ACHN (cell line): Measurements from ENCODE around the gene PTPRE.
"Not testable (repeated sequence)": the region's sequence is repeated elsewhere in the genome, so short reads cannot be mapped to it uniquely, and the experiment has no call there.

Experiments used
- DNase-seq: peaks from one replicate; pipeline ENCODE4 v3.0.0-alpha.2; 2015
- in situ Hi-C: cut with HindIII; loops from 2 replicates; pipeline ENCODE4 v1.10.0; 2017; ENCODE audit warnings: low sequenced_read_pairs, low pct_ligation_motif_present, low pct_unique_long_range_greater_than_20kb

PTPRE gene

DNA sequence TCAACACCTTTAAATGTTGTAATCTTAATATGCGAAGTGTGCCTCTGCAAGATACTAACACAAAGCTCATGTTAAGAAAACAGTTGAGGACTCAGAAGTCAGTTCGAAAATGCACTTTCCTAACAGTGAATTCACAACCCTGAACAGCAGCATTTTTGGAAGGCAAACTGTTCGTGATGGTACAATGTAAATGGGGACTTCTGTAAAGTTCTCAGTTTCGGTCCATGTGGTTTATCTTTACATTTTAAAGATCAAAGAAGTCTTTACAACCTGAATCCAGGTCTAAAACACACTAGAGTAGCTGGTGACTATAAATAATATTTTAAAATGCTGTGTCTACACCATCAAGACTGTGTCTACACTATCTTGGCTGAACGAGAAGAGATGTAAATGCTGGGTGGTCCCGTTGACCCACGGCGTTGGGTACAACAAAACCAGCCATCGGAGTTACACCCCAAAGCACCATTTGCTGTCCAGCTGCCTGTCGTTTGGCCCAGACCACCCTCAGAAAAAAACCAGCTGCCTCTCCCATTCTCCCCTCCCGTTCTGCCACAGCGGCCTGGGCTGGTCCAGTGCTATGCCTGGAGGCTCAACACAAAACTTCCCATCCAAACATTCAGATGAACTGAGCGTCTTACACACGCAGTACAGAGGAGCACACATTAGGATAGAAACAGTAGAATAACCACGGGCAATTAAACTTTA is 176.4 kb downstream of the PTPRE start:
- in situ Hi-C loops, result no loop called here
- DNase-seq, result no peak

DNA sequence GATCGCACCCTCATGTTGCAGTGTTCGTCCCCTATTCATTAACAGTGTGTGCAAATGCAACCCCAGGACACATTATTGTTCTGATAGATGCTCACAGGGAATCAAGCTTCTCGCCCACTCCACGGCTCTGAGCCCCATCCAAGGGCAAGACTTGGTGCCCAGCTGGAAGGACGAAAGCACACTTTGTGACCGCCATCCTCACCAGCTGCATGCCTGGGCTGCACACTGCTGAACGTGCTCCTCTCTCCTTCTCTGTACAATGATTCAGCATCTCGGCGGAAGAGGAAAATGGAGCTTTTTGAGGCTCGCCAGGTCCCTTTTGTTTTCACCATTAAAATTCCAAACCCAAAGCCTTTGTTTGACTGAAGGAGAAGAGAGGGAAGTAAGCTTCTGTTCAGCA is 177.5 kb downstream of the PTPRE start:
- in situ Hi-C loops, result no loop called here
- no peak for DNase-seq

DNA sequence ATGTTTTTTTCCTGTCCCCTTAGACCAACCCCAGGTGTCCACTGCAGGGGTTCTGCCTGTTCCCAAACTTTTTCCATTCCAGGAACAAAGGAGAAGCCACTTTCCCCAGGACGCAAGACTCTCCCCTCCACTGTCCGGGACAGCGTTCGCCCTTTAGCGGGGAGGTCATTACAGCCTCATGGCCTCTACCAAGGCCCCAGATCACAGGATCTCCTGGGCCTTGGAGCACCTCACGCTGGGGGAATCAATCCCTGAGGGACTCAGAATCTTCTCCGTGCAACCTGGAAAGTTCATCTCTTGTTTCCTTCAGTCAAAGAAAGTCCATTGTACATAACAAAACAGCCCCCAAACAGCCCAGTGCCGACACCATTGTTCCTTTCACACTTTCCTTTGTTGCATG is 178.1 kb downstream of the PTPRE start:
- in situ Hi-C loops, result no loop called here
- DNase-seq, result no peak

DNA sequence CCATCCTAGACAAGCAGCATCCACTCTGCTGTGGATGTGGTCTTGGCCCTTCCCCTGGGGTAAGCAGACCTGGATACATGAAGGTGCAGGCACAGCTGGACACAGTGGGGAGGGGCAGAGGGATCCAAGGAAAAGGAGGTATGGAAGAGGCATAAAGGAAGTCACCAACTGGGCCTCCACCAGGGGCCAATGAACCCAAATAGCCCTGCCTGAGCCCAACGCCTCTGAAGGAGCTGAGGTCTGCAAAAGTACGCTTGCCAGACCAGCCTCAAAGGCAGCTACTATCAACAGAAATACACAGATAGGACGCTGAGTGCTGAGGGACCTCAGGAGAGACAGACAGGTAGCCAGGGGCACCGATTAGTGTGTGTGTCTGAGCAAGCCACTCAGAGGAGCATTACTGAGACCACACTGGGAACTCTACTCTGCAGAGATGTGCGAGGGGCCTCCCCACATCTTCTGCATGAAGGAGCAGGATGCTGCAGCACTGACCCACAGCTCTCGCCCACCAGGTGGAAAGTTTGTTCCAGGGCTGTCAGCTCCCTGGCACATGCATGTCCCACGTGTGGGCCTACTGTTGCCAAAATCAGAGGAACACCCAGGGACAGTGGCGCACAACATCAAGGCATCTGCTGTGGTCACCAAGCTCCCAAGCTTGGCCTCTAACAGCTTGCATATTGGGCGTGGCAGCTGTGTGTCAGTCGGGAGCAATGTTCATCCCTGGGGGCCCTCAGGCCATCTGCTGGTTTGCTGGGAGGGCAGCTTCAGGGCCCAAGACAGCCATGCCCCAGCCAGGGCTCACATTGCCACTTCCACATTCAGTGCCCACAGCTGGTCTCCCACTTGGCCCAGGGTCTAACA is 179.3 kb downstream of the PTPRE start:
- in situ Hi-C loops, result no loop called here
- DNase-seq, result no peak

DNA sequence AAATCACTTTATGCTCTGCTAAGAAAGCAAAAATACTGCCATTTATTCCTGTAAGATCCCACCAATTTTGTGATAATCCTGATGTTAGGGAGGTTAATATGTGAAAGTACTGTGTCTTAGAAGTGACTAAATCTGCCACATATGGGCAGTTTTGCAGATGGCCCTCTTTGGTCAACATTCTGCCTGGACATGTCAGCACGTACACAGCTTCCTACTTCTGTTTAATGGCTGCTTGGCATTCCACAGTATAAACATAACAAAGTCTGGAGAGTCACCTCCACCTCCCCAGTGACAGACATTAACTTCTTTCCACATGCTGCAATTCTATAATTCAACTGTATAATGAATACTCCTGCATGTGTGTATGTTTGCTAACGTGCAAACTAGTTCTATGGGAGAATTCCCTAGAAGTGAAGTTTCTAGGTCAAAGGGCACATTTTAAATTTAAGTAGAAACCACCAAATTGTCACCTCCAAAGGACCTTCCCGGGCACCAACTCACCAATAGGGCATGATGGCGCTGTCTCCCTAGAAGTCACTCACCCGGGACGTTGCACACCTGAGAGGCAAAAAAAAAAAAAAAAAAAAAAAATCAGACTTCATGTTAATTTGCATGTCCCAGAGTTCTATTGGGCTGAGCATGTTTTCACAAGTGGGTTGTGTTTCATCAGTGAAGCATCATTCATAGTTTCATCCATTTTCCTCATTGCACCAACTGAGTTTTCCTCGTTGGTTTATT is 180.4 kb downstream of the PTPRE start:
- in situ Hi-C loops, result no loop called here
- DNase-seq, result no peak

DNA sequence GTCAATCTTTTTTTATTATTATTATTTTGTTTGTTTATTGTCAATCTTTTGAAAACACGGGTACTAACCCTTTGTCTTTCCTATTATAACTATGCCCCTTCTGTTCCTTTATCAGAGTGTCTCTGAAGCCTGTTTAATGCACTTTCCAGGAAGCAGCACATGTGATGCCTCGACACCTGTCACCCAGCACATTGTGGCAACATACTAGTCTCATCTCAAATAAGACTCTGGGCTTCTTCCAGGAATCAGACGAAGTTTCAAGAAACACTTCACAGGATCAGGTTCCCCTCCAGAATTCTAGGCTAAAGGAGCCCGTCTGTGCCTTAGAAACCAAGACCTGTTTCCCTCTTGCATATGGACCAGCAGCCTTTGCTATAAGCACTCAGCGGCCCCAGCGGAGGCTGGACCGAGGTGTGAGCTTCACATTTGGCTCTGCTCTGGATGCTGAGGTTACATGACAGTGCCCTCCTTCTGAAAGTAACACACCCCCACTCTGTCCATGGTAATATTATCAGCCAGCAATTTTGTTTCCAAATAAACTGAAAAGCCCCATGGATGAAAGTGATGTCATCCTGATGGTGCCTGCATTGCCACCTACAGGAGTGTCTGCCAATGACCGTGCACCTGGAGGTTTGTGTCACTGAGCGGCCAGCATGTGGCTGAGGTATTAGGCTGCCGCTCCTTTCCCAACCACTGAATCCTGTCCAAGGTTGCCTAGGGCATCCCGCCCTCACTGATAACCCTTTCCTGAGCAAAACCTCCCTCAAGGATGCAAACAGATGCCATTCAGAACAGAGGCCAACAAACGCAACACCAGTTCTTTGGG is 181.2 kb downstream of the PTPRE start:
- peak; percentile 14 for DNase-seq
- in situ Hi-C loops, result no loop called here

DNA sequence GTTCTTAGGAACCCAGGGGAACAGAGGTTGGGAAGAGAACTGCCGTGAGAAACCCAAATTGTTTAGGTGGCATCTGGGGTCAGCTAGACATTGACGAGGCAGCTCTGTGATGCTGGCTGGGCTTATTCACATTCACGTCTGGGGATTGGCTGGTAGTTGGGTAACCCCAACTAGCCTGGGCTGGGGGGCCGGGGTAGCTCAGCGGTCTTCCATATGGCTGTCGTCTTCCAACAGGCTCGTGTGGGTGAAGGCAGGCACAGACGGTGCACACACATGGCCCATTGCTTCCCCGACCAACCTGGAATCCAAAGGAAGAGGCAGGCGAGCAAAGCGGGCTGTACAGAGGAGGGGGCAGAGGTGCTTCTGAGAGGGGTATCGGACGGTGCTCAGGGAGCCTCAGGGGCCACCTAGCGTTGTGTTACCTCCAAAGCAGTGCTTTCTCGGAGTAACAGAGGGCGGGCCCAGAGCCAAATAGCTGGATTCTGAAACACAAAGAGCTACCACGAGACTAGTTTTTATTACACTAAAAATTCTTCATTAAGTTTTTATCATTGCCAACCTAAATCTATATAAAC is 184.8 kb downstream of the PTPRE start:
- in situ Hi-C loops, result no loop called here
- no peak for DNase-seq

DNA sequence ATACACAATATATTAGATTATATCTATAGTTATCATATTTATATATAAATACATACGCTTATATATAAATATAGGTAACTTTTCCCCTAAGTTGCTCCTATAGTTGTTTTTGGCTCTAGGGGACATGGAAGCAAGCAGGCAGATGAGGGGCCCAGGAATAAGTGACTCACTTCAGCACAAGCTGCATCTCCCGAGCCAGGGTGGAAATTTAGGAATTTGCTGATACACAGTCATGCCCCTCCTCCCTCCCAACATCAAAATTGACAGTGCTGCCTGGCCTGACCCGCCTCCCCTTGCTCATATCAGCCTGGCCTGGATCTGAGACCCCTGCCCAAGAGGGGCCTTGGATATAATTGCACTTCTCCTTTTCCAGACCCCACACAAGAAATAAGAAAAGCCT is 185.6 kb downstream of the PTPRE start:
- in situ Hi-C loops, result no loop called here
- DNase-seq, result no peak

DNA sequence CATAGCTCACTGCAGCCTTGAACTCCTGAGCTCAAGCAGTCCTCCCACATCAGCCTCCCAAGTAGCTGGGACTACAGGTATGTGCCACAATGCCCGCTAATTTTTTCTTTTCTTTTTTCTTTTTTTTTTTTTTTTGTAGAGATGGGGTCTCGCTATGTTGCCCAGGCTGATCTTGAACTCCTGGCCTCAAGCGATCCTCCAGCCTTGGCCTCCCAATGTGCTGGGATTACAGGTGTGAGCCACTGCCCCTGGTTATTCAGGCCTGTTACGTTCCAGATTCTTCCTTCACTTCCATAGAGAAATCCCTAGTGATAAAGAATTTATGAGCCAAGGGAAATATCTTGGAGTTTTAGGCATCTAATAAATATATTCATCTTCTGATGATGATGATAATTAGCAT is 187.7 kb downstream of the PTPRE start:
- in situ Hi-C loops, DNase-seq: not testable (repeated sequence)

DNA sequence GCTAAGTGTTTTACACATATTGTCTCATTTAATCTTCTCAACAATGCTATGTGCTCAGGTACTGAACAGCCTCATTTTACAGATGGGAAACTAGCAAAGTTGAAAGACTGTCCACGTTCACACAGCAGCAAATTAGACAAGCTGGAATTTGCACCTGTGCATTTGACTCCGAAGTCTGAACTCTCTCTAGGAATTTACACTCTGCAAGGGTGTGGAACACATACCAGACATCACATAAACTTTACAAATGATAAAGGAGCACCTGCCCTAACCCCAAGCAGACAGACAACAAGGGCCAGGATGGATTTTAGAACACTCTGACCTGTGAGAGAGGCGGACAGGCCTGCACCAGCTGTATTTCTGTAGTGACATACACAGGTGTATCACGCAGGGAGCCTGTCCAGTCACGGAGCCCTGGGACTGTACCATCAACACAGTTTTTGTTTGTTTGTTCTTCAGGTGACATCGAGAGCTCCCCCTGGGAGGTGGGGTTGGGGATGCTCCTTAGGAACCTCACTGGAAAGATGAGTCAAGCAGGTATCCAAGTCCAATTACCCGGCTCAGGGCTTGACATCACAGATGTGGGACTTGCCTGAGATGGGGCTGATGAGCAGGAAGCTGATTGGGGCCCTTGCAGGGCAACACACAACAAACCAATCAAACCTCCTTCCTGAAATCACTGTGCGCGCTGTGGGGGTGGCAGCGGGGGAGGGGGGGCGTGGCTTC is 188.3 kb downstream of the PTPRE start:
- no peak for DNase-seq
- in situ Hi-C loops, result no loop called here

DNA sequence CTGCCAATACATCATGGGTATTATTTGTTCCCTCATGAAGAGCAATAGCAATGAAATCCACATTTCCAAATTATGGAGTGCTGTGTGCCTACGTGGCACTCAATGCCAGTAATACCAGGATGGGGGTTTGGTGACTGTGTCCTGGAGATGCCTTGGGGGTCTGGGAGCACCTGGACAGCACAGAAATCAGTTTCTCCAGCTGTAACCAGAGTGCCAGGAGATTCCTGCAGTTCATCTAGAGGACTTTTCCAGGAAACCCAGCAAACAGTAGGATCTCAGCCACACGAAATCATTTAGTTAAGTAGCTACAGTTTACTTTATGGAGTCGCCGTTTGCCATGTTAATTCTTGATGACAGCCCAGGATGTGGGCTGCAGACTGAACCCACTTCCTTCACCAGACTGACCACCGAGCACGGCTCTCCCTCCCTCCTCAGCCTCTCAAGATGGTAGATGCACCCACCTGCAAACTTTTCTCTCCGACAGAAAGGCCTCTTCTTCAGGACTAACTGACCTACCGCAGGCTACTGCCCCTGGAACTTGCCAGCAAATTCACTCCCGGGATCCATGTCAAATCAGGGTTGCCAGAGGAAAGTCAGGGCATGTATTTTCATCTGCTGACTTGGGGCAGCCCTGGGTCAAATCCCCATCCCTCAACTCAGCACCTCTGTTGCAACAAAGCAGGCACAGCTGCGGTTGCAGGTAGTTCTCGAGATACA is 189.0 kb downstream of the PTPRE start:
- in situ Hi-C loops, result no loop called here
- DNase-seq, result no peak

DNA sequence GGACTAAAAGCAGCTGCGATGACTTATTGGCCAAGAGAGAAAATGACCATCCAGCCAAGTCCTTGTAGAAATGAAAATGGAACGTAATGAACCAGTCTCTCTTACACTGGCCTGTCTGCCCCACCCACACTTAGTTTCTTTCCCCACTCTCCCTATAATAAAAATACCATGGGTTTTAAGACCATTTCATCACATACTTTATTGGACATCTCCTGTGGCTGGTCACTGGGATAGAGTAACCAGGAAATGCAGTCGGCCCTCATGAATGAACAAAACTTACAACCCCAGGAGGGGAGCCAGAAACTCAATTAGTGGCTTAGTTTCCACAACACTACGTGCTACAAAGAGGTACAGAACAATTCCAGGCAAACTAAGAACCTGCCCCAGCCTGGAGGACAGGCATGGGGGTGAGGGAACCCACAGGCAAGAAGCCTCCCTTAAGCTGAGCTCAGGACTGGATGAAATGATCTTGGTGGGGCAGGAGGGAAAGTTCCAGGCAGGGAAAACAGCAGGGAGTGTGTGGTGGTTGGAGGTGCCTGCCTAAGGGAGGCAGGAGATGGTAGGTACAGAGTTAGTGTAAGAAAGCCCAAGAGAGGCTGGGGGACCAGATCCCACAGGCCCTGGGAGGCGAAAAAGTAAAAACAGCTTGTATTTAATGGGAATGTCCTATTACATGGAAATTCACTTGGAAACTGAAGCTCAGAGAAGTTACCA is 189.7 kb downstream of the PTPRE start:
- in situ Hi-C loops, result no loop called here
- no peak for DNase-seq

DNA sequence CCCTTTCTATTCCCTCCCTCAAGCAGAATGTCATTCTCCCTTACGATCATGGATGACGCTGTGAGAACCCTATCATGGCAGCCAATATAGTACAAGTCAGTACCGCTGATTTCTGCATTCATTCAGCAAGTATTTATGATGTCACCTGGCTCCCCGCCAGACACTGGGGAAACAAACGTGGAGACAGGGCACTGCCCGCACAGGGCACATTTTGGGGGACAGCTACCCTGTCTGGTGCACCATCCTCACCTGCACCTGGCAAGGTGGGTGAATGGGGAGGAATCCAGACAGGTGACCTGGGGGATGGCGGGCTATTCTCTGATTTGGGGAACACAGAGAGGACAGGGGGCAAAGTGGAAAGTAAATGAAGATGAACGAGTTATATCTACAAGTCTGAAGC is 190.9 kb downstream of the PTPRE start:
- in situ Hi-C loops, result no loop called here
- no peak for DNase-seq

DNA sequence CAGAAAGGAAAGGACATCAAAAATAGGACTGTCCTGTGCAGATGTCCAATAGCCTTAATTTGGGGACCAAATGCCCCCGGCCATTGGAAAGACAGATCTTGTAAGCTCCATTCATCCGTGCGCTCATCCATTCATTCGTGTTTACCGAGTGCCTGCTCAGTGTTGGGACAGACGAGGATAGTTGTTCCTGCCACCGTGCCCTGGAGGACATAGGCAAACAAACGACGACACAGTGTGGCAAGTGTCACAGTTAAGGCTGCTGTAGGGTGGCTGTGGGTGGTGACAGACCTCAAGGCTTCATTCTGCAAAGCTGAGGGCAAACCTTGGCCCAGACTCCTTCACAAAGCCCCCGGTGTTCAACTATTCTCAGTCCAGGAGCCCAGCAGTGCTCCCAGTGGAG is 191.7 kb downstream of the PTPRE start:
- in situ Hi-C loops, result no loop called here
- no peak for DNase-seq

DNA sequence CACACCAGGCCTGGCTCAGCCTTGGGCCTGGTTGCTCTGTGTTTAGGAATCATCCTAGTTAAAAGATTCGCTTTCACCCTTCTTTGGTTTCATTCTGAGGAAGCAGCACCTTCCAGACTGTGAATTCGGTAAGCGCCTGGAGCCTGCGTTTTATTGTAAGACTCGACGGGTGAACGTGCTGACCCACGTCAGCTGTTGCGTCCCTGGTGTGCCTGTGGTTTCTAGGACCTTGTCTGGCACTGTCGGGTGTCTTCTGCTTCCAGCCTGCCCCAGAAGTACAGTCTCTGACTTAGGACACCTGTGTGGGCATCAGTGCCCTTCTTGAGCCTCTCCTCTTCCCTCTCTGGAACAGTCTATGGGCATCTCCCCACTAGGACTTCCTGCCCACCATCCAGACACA is 193.0 kb downstream of the PTPRE start:
- in situ Hi-C loops, result no loop called here
- DNase-seq, result no peak

DNA sequence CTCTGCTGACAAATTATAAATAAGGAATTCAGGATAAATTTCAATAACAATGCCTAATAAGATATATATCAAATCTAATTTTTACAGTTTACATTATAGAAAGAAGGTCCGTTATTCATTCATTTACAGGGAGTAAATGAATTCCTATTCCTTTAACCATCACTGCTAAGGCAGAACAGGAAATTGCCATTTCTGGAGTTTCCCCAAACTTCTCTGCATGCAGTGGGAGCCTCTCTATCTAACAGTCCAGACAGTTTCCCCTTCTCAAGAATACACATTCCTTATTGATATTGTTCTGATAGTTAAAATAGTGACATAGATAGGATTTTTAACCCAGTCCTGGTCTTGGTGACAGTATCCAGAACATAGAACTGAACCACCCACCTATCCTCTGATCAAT is 195.0 kb downstream of the PTPRE start:
- no peak for DNase-seq
- in situ Hi-C loops, result no loop called here
